Common myeloid progenitor, CD34-positive (primary cell): ENCODE data around the gene ADAMTS14.

ENCODE experiments used
- CTCF ChIA-PET: fragments of 350-600 bp; sonication (Branson Sonifier 250); formaldehyde crosslinking; loops from one replicate; lab custom pipeline; 2021; ENCODE audit warnings: antibody characterized with exemption; lab: Charles Lee
- POLR2A ChIA-PET: fragments of 350-600 bp; sonication (Branson Sonifier 250); formaldehyde crosslinking; loops from one replicate; lab custom pipeline; 2021; ENCODE audit warnings: antibody characterized with exemption; lab: Charles Lee
- DNase-seq, 3 donors: peaks; one replicate each; pipeline versions ENCODE4 v3.0.0 to v3.0.0-alpha.2; 2013
- H3K27ac ChIP-seq, 2 experiments: 1 replicate in 1 of 2; 2 replicates in 1 of 2; pipeline ENCODE4 v1.7.0; 2013; ENCODE audit warnings: inconsistent platforms in 2 of 2, low read length in 2 of 2, mild to moderate bottlenecking in 2 of 2, low read depth in 1 of 2, moderate library complexity in 1 of 2; ENCODE audit not compliant: severe bottlenecking in 2 of 2, insufficient read depth in 1 of 2, poor library complexity in 1 of 2
- H3K27me3 ChIP-seq, 5 experiments: replicated peaks in 2 of 5; 1 replicate in 3 of 5; 2 replicates in 2 of 5; pipeline versions ENCODE4 v1.6.1 to v1.7.0; 2013; ENCODE audit warnings: low read length in 4 of 5, mild to moderate bottlenecking in 2 of 5, moderate library complexity in 2 of 5, inconsistent platforms in 1 of 5; ENCODE audit not compliant: insufficient read depth in 5 of 5, control insufficient read depth in 4 of 5
- H3K36me3 ChIP-seq, 4 experiments: 1 replicate in 2 of 4; 2 replicates in 2 of 4; pipeline versions ENCODE4 v1.6.1 to v1.7.0; 2013; ENCODE audit warnings: low read length in 3 of 4, control low read depth in 1 of 4, mild to moderate bottlenecking in 1 of 4; ENCODE audit not compliant: control insufficient read depth in 4 of 4, insufficient read depth in 4 of 4
- H3K4me1 ChIP-seq, 4 experiments: 1 replicate in 3 of 4; 2 replicates in 1 of 4; pipeline versions ENCODE4 v1.6.1 to v1.7.1; 2013; ENCODE audit warnings: low read length in 3 of 4, mild to moderate bottlenecking in 3 of 4, control low read depth in 1 of 4, inconsistent platforms in 1 of 4, moderate library complexity in 1 of 4; ENCODE audit not compliant: control insufficient read depth in 4 of 4, insufficient read depth in 4 of 4; ENCODE audit errors: control extremely low read depth in 1 of 4
- H3K4me3 ChIP-seq, 7 experiments: 1 replicate in 4 of 7; 2 replicates in 3 of 7; pipeline versions ENCODE4 v1.5.1 to v1.7.0; 2013; ENCODE audit warnings: mild to moderate bottlenecking in 7 of 7, low read length in 6 of 7, moderate library complexity in 6 of 7, inconsistent platforms in 2 of 7, low read depth in 2 of 7, control low read depth in 1 of 7; ENCODE audit not compliant: insufficient read depth in 4 of 7, control insufficient read depth in 1 of 7; ENCODE audit errors: extremely low read depth in 1 of 7
- H3K9me3 ChIP-seq, 5 experiments: 1 replicate in 4 of 5; 2 replicates in 1 of 5; pipeline versions ENCODE4 v1.6.1 to v1.7.1; 2013; ENCODE audit warnings: low read length in 4 of 5, mild to moderate bottlenecking in 2 of 5, inconsistent platforms in 1 of 5, low read depth in 1 of 5, moderate library complexity in 1 of 5; ENCODE audit not compliant: control insufficient read depth in 4 of 5, insufficient read depth in 2 of 5; ENCODE audit errors: control extremely low read depth in 1 of 5
- WGBS: methylation state at CpG from one replicate; pipeline ENCODE4 v1.1.5; 2013; ENCODE audit not compliant: insufficient coverage; 5-methylcytosine and 5-hydroxymethylcytosine counted together

The ADAMTS14 gene

GRCh38 chr10:70668454-70668970, 3.8 kb upstream of the ADAMTS14 start:
- DNase-seq, result no peak
- no peak overlapping the region for H3K4me3 ChIP-seq
- CTCF ChIA-PET, result interaction anchor here (0.7 to 1.4 kb wide), 2 partner anchors 80 to 100 kb away, joined by 3 read pairs; no protein-coding TSS in a partner anchor
- WGBS, result 98% methylated on average over 8 of the region's 10 CpGs
- peak overlapping the region in 1 of 2 experiments; percentile 77 for H3K27ac ChIP-seq
- H3K4me1 ChIP-seq, result peaks cover 0 to 41% (median 30%) of the 10 kb centered on the region in 4 experiments
- H3K9me3 ChIP-seq, result peaks cover 0 to 2% (median 0%) of the 10 kb centered on the region in 5 experiments
- no peaks in the 10 kb centered on the region for H3K36me3 ChIP-seq
- POLR2A ChIA-PET, result interaction anchor here (0.6 kb wide), 1 partner anchor 34 kb away, joined by 3 read pairs; no protein-coding TSS in a partner anchor
- H3K27me3 ChIP-seq, result peaks cover 0 to 20% (median 0%) of the 10 kb centered on the region in 5 experiments

- no peak overlapping the region for H3K4me3 ChIP-seq
- H3K4me1 ChIP-seq, result peaks cover 0 to 41% (median 32%) of the 10 kb centered on the region in 4 experiments
- peaks cover 0 to 20% (median 0%) of the 10 kb centered on the region in 5 experiments for H3K27me3 ChIP-seq
- DNase-seq, result no peak
- peak overlapping the region in 1 of 2 experiments; percentile 73 for H3K27ac ChIP-seq
- H3K36me3 ChIP-seq, result no peaks in the 10 kb centered on the region
- CTCF ChIA-PET, result interaction anchor here (0.7 to 1.4 kb wide), 4 partner anchors 80 to 169 kb away, joined by 3 to 4 read pairs (median 3); no protein-coding TSS in a partner anchor
- POLR2A ChIA-PET, result interaction anchor here (0.6 kb wide), 1 partner anchor 34 kb away, joined by 3 read pairs; no protein-coding TSS in a partner anchor
- H3K9me3 ChIP-seq, result peaks cover 0 to 2% (median 0%) of the 10 kb centered on the region in 5 experiments
Measured at GRCh38 chr10:70669015-70669414, 3.3 kb upstream of the ADAMTS14 start.

GRCh38 chr10:70669732-70670317, 2.5 kb upstream of the ADAMTS14 start:
- Histone ChIP-seq H3K27ac (peak overlapping the region in 1 of 2 experiments; percentile 73), H3K4me1 (peaks cover 0 to 40% (median 33%) of the 10 kb centered on the region in 4 experiments), H3K9me3 (peaks cover 0 to 2% (median 0%) of the 10 kb centered on the region in 5 experiments), H3K27me3 (peaks cover 0 to 20% (median 0%) of the 10 kb centered on the region in 5 experiments), H3K4me3 (no peak overlapping the region), H3K36me3 (no peaks in the 10 kb centered on the region)
- DNase-seq, result no peak
- ChIA-PET CTCF (interaction anchor here (1.1 to 1.3 kb wide), 3 partner anchors 111 to 616 kb away, joined by 3 to 4 read pairs (median 3); no protein-coding TSS in a partner anchor), POLR2A (no interaction called here)
- 100% methylated on average over 5 of the region's 7 CpGs for WGBS

- no peak for DNase-seq
- 15% methylated on average over 5 of the region's 5 CpGs for WGBS
- Histone ChIP-seq H3K27ac (peak overlapping the region in 1 of 2 experiments; percentile 73), H3K9me3 (peaks cover 0 to 2% (median 0%) of the 10 kb centered on the region in 5 experiments), H3K4me1 (peaks cover 0 to 51% (median 33%) of the 10 kb centered on the region in 4 experiments), H3K4me3 (peak overlapping the region; percentile 8 to 75 (median 63)), H3K27me3 (peaks cover 0 to 20% (median 0%) of the 10 kb centered on the region in 5 experiments), H3K36me3 (no peaks in the 10 kb centered on the region)
- POLR2A ChIA-PET, result interaction anchor here (1.0 to 1.4 kb wide), 2 partner anchors 85 to 95 kb away, joined by 3 read pairs; no protein-coding TSS in a partner anchor
- CTCF ChIA-PET, result interaction anchor here (1.0 to 2.1 kb wide), 4 partner anchors 20 to 112 kb away, joined by 3 to 6 read pairs (median 4); no protein-coding TSS in a partner anchor
Measured at GRCh38 chr10:70671619-70672164, 614 bp upstream of the ADAMTS14 start.

- peak overlapping the region in 4 of 7 experiments; percentile 41 to 63 (median 53) for H3K4me3 ChIP-seq
- ChIA-PET CTCF (interaction anchor here (1.0 to 1.8 kb wide), 3 partner anchors 84 to 97 kb away, joined by 3 to 5 read pairs (median 4); no protein-coding TSS in a partner anchor), POLR2A (interaction anchor here (1.0 kb wide), 1 partner anchor 87 kb away, joined by 3 read pairs; no protein-coding TSS in a partner anchor)
- peaks cover 0 to 44% (median 24%) of the 10 kb centered on the region in 4 experiments for H3K4me1 ChIP-seq
- H3K27ac ChIP-seq, result peak overlapping the region in 1 of 2 experiments; percentile 69
- peaks cover 0 to 2% (median 0%) of the 10 kb centered on the region in 5 experiments for H3K9me3 ChIP-seq
- 91% methylated on average over 10 of the region's 14 CpGs for WGBS
- DNase-seq, result peak in 2 of 3 donors; percentile 34 to 38
- peaks cover 0 to 20% (median 0%) of the 10 kb centered on the region in 5 experiments for H3K27me3 ChIP-seq
- H3K36me3 ChIP-seq, result no peaks in the 10 kb centered on the region
Measured at GRCh38 chr10:70673043-70673928, 980 bp downstream of the ADAMTS14 start.

GRCh38 chr10:70673929-70674559, 1.7 kb downstream of the ADAMTS14 start:
- ChIA-PET CTCF (interaction anchor here (0.7 to 2.1 kb wide), 7 partner anchors 9 to 125 kb away, joined by 3 to 7 read pairs (median 3); no protein-coding TSS in a partner anchor), POLR2A (no interaction called here)
- no peak for DNase-seq
- Histone ChIP-seq H3K36me3 (no peaks in the 10 kb centered on the region), H3K4me1 (peaks cover 0 to 44% (median 24%) of the 10 kb centered on the region in 4 experiments), H3K27ac (peak overlapping the region in 1 of 2 experiments; percentile 69), H3K4me3 (no peak overlapping the region), H3K9me3 (peaks cover 0 to 2% (median 0%) of the 10 kb centered on the region in 5 experiments), H3K27me3 (peaks cover 0 to 20% (median 0%) of the 10 kb centered on the region in 5 experiments)
- 88% methylated on average over 9 of the region's 11 CpGs for WGBS
